Stimulated activated CD8-positive, alpha-beta memory T cell treated with anti-CD3 and anti-CD28 coated beads, Interleukin-15, amount 100 ng/mL, for 4 hours (primary cell): ENCODE data around the gene SYNE1.
"Not testable (repeated sequence)": the region's sequence is repeated elsewhere in the genome, so short reads cannot be mapped to it uniquely, and the experiment has no call there.

Experiments
- DNase-seq, 2 donors: peaks; one replicate each; pipeline ENCODE4 v3.0.0-alpha.2; 2020; ENCODE audit warnings: low read depth in 2 of 2

Gene SYNE1

DNA sequence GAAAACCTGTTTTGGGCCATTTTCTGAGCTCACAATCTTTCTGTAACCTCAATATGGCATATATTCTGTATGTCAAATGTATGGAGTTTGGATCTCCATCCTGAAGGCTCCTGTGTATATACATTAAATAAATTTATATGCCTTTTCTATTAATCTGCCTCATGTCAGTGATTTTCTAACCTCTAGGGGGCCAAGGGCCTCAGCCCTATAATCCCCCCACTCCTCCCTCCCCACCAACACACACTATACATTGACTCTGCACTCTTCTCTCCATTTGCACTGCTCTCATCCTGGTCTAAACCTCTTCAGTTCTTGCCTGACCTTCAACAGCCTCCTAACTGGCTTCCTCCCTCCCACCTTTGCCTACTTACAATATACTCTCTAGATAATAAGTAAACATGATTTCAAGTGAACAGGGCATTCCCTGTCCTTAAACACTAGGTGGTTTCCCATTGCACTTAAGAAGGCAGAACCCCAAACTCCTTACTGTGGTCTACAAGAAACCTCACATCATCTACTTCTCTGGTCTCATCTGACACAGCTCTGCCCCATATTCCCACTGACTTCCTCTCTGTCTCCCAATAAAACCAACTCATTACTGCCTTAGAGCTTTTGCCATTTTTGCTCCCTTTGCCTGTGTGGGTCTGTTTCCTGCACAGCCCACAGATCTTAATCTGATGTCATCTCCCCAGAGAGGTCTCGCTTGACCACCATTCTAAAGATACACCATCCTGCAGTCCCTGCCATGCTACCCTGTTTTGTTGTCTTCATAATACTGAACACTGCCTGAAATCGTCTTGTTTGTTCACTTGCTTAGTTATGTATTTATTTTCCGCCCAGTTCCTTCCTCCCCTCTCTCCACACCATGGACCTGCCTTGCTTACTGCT is 213.7 kb downstream of the SYNE1 start:
- DNase-seq: no peak

- DNase-seq: not testable (repeated sequence)
Measured at GRCh38 chr6:152421496-152421895, 215.7 kb downstream of the SYNE1 start.

GRCh38 chr6:152420696-152421095 is 216.5 kb downstream of the SYNE1 start:
- no peak for DNase-seq

DNA sequence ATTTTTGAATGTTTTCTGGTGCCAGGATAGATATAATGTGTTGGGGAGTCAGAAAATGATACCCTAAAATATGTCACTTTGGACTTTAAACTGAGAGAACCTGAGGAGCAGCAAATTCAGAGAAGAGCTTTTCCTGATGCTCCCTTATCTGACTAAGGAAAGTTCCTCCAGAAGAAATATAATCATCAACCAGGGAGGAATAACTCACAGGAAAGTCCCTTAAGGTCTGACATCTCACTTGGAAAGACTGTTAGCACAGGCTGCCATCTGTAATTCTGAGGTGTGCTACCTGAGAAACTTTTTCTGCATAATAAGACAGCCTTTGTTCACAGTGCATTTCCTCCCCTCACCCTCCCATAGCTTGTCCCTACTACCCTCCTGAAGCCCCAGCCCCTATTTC is 218.6 kb downstream of the SYNE1 start:
- no peak for DNase-seq

GRCh38 chr6:152416652-152417051 is 220.5 kb downstream of the SYNE1 start:
- no peak for DNase-seq

GRCh38 chr6:152404936-152405595 is 232.1 kb downstream of the SYNE1 start:
- DNase-seq: no peak

DNA sequence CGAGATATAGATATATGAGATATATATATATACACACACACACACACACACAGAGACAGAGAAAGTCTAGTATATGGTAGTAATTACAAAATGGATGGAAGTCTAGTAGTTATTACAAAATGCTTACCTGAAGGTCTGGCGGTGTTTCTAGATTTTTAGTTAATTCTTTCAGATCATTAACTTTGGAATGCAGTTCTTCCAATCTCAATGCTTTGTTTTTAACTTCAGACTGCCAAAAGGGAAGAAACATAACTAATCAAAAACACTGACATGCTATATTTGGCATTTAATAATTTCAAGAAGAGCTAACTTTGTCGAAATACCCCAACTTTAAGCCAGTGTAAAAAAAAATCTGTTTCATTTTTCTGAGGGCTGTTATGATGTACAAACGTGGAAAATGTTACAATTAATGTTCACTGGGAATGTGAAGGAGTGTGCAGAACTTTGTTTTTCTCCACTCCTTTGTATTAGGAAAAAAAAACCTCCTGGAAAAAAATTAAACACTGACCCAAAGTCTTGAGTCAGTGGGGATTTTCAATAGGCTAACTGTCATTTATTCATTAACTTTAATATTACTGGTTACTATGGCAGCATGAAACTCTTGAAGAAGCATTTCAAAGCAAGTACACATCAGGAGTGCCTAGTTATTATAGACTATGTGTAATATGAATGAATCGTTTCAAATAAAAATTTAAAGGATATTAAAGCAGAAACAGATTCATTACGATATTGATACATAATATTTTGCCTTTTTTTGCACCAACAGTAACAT is 232.9 kb downstream of the SYNE1 start:
- no peak for DNase-seq

DNA sequence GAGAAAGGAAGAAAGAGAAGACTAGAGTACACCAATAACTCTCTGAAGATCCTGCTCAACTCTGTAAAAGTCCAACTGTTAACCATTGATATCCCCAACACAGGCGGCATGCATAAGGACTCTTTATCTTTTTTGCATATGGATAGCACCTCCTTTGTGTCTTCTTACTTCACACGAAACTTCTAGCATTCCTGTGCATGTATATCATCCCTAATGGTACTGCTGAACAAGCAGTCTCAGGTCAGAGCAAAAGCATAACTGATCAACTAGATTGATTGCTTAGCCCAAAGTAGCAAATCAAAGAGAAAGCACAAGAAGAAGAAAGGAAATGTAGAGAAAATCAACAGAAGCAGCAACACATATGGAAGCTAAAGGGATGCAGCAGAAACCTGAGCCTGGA is 234.4 kb downstream of the SYNE1 start:
- no peak for DNase-seq

DNA sequence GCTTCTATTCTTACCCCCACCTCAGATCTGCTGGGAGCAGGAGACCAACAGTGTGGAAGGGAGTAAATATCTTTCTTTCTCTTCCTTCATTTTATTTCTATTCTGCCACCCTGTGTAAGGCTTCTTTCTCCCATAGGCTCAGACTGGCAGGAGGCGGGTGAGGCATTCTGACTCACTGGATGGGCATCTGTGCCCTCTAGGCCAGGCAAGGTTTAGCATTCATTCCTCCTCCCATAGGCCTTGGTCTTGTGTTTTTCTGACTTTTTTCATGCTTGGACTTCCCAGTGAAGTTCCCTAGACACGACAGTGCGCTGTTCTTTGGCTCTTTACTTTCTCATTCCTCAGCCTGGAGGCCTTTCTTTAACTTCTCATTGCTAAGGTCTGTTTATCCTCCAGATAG is 235.2 kb downstream of the SYNE1 start:
- DNase-seq: no peak

GRCh38 chr6:152399399-152399798 is 237.8 kb downstream of the SYNE1 start:
- DNase-seq: no peak

GRCh38 chr6:152398993-152399392 is 238.2 kb downstream of the SYNE1 start:
- no peak for DNase-seq

GRCh38 chr6:152398316-152398715 is 238.8 kb downstream of the SYNE1 start:
- no peak for DNase-seq

DNA sequence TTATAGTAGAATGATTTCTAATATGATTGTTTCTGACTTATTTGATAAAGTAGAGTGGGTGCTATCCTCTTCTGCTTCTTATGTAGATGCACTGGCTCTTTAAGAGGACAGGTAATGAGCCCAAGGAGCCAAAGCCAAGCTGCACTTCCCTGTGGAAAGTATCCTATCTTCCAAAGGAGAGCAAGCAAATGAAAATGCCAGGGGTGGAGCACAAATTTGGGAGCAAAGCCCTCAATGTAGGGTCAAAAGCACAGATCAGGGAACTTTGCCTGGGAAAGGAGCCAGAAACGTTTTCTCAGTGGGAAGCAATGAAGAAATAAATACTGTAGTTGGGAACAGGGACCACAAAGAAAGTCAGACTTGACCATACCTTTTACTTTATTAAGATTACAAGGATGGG is 242.9 kb downstream of the SYNE1 start:
- DNase-seq: no peak

DNA sequence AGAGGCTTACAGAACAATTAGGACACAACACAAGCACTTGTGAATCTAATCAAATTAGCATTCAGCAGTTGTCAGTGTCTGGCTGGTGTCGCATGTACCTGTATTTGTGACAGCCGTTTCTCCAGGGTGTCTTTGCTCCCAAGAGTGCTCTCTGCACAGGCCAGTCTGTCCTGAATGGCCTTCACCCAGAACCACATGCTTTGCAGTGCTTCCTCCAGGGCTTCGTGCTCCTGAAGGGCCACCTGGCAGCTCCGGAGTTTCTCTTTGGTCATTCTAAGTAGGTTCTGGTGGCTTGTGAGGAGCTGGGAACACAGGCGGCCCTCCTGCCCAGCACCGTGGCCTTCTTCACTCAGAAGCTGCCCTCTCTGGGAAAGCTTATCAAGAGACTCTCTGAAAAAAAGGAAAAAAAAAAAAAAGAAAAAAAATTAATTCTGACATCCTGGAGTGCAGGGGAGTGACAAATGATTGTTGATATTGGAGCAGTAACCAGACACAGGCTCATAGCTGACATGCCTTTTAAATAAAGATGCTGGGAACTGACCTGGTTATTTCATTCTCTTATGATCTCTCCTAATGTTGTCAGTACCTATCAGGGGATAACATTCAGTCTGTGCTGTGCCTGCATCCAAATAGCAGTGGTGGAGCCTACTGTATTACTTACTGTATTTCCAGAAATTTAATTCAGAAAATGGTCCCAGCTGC is 245.8 kb downstream of the SYNE1 start:
- no peak for DNase-seq

DNA sequence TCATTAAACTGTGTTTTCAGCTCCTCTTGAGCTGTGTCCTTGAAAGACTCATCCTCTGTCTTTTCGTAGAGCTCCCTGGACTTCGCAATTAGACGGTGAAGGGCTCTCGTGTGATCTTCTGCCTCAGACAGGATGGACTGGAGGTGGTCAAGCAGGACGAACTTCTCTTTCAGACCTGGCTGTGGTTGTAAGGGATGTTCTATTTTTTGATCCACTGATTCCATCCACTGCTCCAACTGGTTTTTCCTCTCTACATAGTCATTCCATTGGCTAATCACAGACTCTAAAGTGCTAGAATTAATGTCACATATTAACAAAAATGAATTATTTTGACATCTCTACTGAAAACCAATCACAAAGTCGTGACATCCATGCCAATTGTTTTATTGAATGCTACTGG is 250.1 kb downstream of the SYNE1 start:
- no peak for DNase-seq

GRCh38 chr6:152386131-152386530 is 251.0 kb downstream of the SYNE1 start:
- DNase-seq: no peak

- no peak for DNase-seq
Measured at GRCh38 chr6:152380993-152381898, 255.9 kb downstream of the SYNE1 start.

- DNase-seq: no peak
Measured at GRCh38 chr6:152380351-152380767, 256.8 kb downstream of the SYNE1 start.

GRCh38 chr6:152379423-152379822 is 257.7 kb downstream of the SYNE1 start:
- no peak for DNase-seq

GRCh38 chr6:152378169-152378568 is 259.0 kb downstream of the SYNE1 start:
- no peak for DNase-seq

- DNase-seq: no peak
Measured at GRCh38 chr6:152375197-152375596, 262.0 kb downstream of the SYNE1 start.
